SK-N-SH treated with all-trans-retinoic acid at 6 μM for 48 hours (cell line): Measurements from ENCODE around the gene RPL7A.

ENCODE experiments used
- CREB5 ChIP-seq: fragments of 250-450 bp; sonication (Bioruptor Pico); IDR thresholded peaks from 2 replicates; pipeline ENCODE4 v1.5.1; 2020; ENCODE audit warnings: low read depth, mild to moderate bottlenecking, moderate library complexity
- CSRNP3 ChIP-seq: fragments of 250-450 bp; sonication (Bioruptor Pico); IDR thresholded peaks from 2 replicates; pipeline ENCODE4 v1.5.1; 2021; ENCODE audit warnings: mild to moderate bottlenecking, moderate library complexity
- ESRRG ChIP-seq: fragments of 250-450 bp; sonication (Bioruptor Pico); IDR thresholded peaks from 2 replicates; pipeline ENCODE4 v1.6.1; 2021; ENCODE audit warnings: mild to moderate bottlenecking
- GLIS3 ChIP-seq: fragments of 250-450 bp; sonication (Bioruptor Pico); IDR thresholded peaks from 2 replicates; pipeline ENCODE4 v1.5.0; 2020; ENCODE audit warnings: mild to moderate bottlenecking, moderate library complexity
- ISL1 ChIP-seq: fragments of 250-450 bp; sonication (Bioruptor Pico); IDR thresholded peaks from 2 replicates; pipeline ENCODE4 v2.1.2; 2022; ENCODE audit warnings: mild to moderate bottlenecking, moderate library complexity
- PATZ1 ChIP-seq: fragments of 250-450 bp; sonication (Bioruptor Pico); IDR thresholded peaks from 2 replicates; pipeline ENCODE4 v1.8.0; 2020; ENCODE audit warnings: mild to moderate bottlenecking, moderate library complexity, borderline replicate concordance
- RARB ChIP-seq: fragments of 250-450 bp; sonication (Bioruptor Pico); IDR thresholded peaks from 2 replicates; pipeline ENCODE4 v1.8.0; 2021; ENCODE audit warnings: mild to moderate bottlenecking, moderate library complexity
- TSHZ2 ChIP-seq: fragments of 250-450 bp; sonication (Bioruptor Pico); IDR thresholded peaks from 2 replicates; pipeline ENCODE4 v1.5.0; 2020; ENCODE audit warnings: mild to moderate bottlenecking, moderate library complexity
- ZFP30 ChIP-seq: fragments of 450-650 bp; formaldehyde crosslinking; IDR thresholded peaks from 2 replicates; pipeline ENCODE4 v1.5.0; 2022; ENCODE audit warnings: mild to moderate bottlenecking, moderate library complexity
- ZNF70 ChIP-seq: fragments of 450-650 bp; formaldehyde crosslinking; IDR thresholded peaks from 2 replicates; pipeline ENCODE4 v1.5.0; 2020; ENCODE audit warnings: mild to moderate bottlenecking, moderate library complexity
- ZNF8 ChIP-seq: fragments of 450-650 bp; formaldehyde crosslinking; IDR thresholded peaks from 2 replicates; pipeline ENCODE4 v1.5.0; 2020; ENCODE audit warnings: mild to moderate bottlenecking, moderate library complexity

GRCh38 chr9:133315997-133316396 is 32.0 kb upstream of the RPL7A start:
- TF ChIP-seq RARB (CRISPR knock-in tag) (no peak), TSHZ2 (CRISPR knock-in tag) (no peak), ZNF8 (CRISPR knock-in tag) (no peak), ISL1 (CRISPR knock-in tag) (no peak), GLIS3 (CRISPR knock-in tag) (no peak), ESRRG (CRISPR knock-in tag) (no peak), PATZ1 (CRISPR knock-in tag) (no peak), ZNF70 (CRISPR knock-in tag) (no peak), ZFP30 (CRISPR knock-in tag) (no peak), CREB5 (no peak), CSRNP3 (CRISPR knock-in tag) (no peak)
